Ureter (tissue), 1 donor: ENCODE data around the gene RAD51B. TPM values are rescaled to one million over a fixed set of nuclear protein-coding genes. Genes with fewer than 3 reads are reported as not detected.

Source experiments
- DNase-seq: peaks from one replicate; pipeline ENCODE4 v3.0.0-alpha.2; 2020; ENCODE audit warnings: low spot score
- total RNA-seq: library from RNA; stranded (reverse); gene quantifications from one replicate; pipeline ENCODE4 v1.2.4, GENCODE V29; 2023
- donor health status: DM: yes; HTN: yes; CAD: no.

The RAD51B gene
- total RNA-seq, 1 donor from 2014 or later: 36.6 TPM

- no peak for DNase-seq
These were observed 544.5 kb downstream of the RAD51B start for GRCh38 chr14:68363843-68364767.

- DNase-seq: no peak
These were observed 545.2 kb downstream of the RAD51B start for GRCh38 chr14:68364792-68365192.

- DNase-seq: no peak
These were observed 545.6 kb downstream of the RAD51B start for GRCh38 chr14:68365228-68365627.

- no peak for DNase-seq
These were observed 547.1 kb downstream of the RAD51B start for GRCh38 chr14:68366656-68367055.

GRCh38 chr14:68367536-68367935, 548.0 kb downstream of the RAD51B start:
- DNase-seq: no peak

GRCh38 chr14:68368850-68369249, 549.3 kb downstream of the RAD51B start:
- no peak for DNase-seq

- DNase-seq: no peak
These were observed 549.9 kb downstream of the RAD51B start for GRCh38 chr14:68369281-68370056.

GRCh38 chr14:68370057-68370360, 550.4 kb downstream of the RAD51B start:
- no peak for DNase-seq

GRCh38 chr14:68372368-68372767, 552.8 kb downstream of the RAD51B start:
- no peak for DNase-seq

- no peak for DNase-seq
These were observed 553.6 kb downstream of the RAD51B start for GRCh38 chr14:68373124-68373646.

- no peak for DNase-seq
These were observed 554.4 kb downstream of the RAD51B start for GRCh38 chr14:68373847-68374444.

- no peak for DNase-seq
These were observed 555.1 kb downstream of the RAD51B start for GRCh38 chr14:68374682-68375081.

GRCh38 chr14:68375376-68375775, 555.8 kb downstream of the RAD51B start:
- no peak for DNase-seq

- no peak for DNase-seq
These were observed 556.6 kb downstream of the RAD51B start for GRCh38 chr14:68376067-68376779.

GRCh38 chr14:68377006-68377405, 557.4 kb downstream of the RAD51B start:
- no peak for DNase-seq

- DNase-seq: no peak
These were observed 557.9 kb downstream of the RAD51B start for GRCh38 chr14:68377459-68377858.

GRCh38 chr14:68379510-68380328, 560.1 kb downstream of the RAD51B start:
- no peak for DNase-seq

- no peak for DNase-seq
These were observed 560.8 kb downstream of the RAD51B start for GRCh38 chr14:68380329-68380741.

- DNase-seq: no peak
These were observed 564.8 kb downstream of the RAD51B start for GRCh38 chr14:68384335-68384734.

GRCh38 chr14:68384881-68385280, 565.3 kb downstream of the RAD51B start:
- DNase-seq: no peak

- no peak for DNase-seq
These were observed 566.9 kb downstream of the RAD51B start for GRCh38 chr14:68386446-68386845.
